Measurements from ENCODE around the gene IL1R2. TPM values are rescaled to one million over a fixed set of nuclear protein-coding genes. Genes with fewer than 3 reads are reported as not detected.

Gene IL1R2
- total and polyA plus RNA-seq, 2 of the 8 experiments (the other 6 are each of a cell fraction or from before 2014, with no cell fraction given): 0.06 TPM; not detected in 1

GRCh38 chr2:102072741-102073140, 81.0 kb downstream of the IL1R2 start:
- Histone ChIP-seq H4K5ac (ENCODE audit: insufficient read length, low read depth, low read length) (no peak overlapping the region), H3K27me3 (replicated peaks in 1 of 4; ENCODE audit: control insufficient read depth in 3 of 4, extremely low read depth in 1 of 4, insufficient read depth in 3 of 4, low read length in 3 of 4) (no peaks in the 10 kb centered on the region), H3K23ac (ENCODE audit: insufficient read length) (no peak overlapping the region), H3K27ac (ENCODE audit: low read depth, low read length) (no peak overlapping the region), H3K36me3 (ENCODE audit: control insufficient read depth in 2 of 4, insufficient read depth in 4 of 4, low read length in 3 of 4) (no peaks in the 10 kb centered on the region), H4K8ac (ENCODE audit: extremely low read depth, insufficient read depth, low read length) (no peak overlapping the region), H3K4me2 (ENCODE audit: insufficient read depth in 1 of 2, low read depth in 2 of 2, low read length in 2 of 2) (no peak overlapping the region), H3K79me2 (ENCODE audit: control insufficient read depth in 1 of 2, insufficient read depth in 2 of 2, low read length in 2 of 2) (no peaks in the 10 kb centered on the region), H2AFZ (ENCODE audit: low read length) (no peak overlapping the region), H2BK15ac (ENCODE audit: low read length) (no peak overlapping the region), H3K9me3 (ENCODE audit: insufficient read depth in 2 of 2, low read depth in 1 of 2, low read length in 1 of 2) (no peaks in the 10 kb centered on the region), H2AK5ac (ENCODE audit: low read depth, low read length) (no peak overlapping the region), H3K4ac (replicated peaks; ENCODE audit: insufficient read length, low read depth, low read length) (no peak overlapping the region), H3K4me3 (ENCODE audit: extremely low read depth in 1 of 4, insufficient read depth in 2 of 4, low read depth in 3 of 4, low read length in 4 of 4) (no peak overlapping the region), H2BK12ac (ENCODE audit: low read depth, low read length) (no peak overlapping the region), H4K91ac (replicated peaks; ENCODE audit: insufficient read length, low read length) (no peak overlapping the region), H3K79me1 (ENCODE audit: low read depth, low read length) (no peaks in the 10 kb centered on the region), H2BK5ac (ENCODE audit: low read depth, low read length) (no peak overlapping the region), H3K14ac (ENCODE audit: insufficient read length) (no peak overlapping the region), H3K18ac (ENCODE audit: extremely low read depth, low read length) (no peak overlapping the region), H2BK20ac (ENCODE audit: low read length) (no peak overlapping the region), H3K56ac (replicated peaks; ENCODE audit: insufficient read length, low read depth, low read length) (no peak overlapping the region), H3K23me2 (ENCODE audit: low read depth, low read length) (no peaks in the 10 kb centered on the region; the same call in 1 of the 2 replicates), H2BK120ac (replicated peaks; ENCODE audit: low read depth, low read length) (no peak overlapping the region), H4K20me1 (replicated peaks in 1 of 2; ENCODE audit: control insufficient read depth in 1 of 2, insufficient read depth in 2 of 2, low read length in 2 of 2) (no peaks in the 10 kb centered on the region), H3K9ac (replicated peaks in 1 of 4; ENCODE audit: extremely low read depth in 1 of 4, low read depth in 3 of 4, low read length in 3 of 4) (no peak overlapping the region), H3K4me1 (replicated peaks in 1 of 4; ENCODE audit: control insufficient read depth in 3 of 4, insufficient read depth in 4 of 4, low read length in 3 of 4) (no peaks in the 10 kb centered on the region; a peak in 1 of 7 replicates)
- WGBS, 2 experiments (ENCODE audit: extremely low coverage in 1 of 2, insufficient coverage in 1 of 2, insufficient read length in 1 of 2, insufficient replicate concordance in 2 of 2, low coverage in 1 of 2, low lambda C conversion rate in 2 of 2, missing lambda C conversion rate in 1 of 2): 86% methylated on average over 5 of the region's 5 CpGs; no CpG with 5 or more reads in 1 of the 2 experiments
- FAIRE-seq (no peak), DNase-seq (ENCODE audit: low read depth in 1 of 2, low spot score in 2 of 2) (no peak)
- POLR2A ChIA-PET (ENCODE audit: partially characterized antibody): no interaction called here
- CTCF ChIA-PET (ENCODE audit: partially characterized antibody): interaction anchor here (1.6 kb wide), 1 partner anchor 39 kb away, joined by 3 read pairs; no protein-coding TSS in a partner anchor
- no peak for TF ChIP-seq POU5F1 (IDR thresholded peaks at IDR 0.05; ENCODE audit: low read depth, low read length)
- TF ChIP-seq KDM5A (IDR thresholded peaks at IDR 0.05; ENCODE audit: low read length): no peak
- TF ChIP-seq SIRT6 (IDR thresholded peaks at IDR 0.05; ENCODE audit: low read length): no peak
- no peak for TF ChIP-seq BCL11A (IDR thresholded peaks at IDR 0.05; ENCODE audit: low read depth in 2 of 2, low read length in 2 of 2)
- no peak for TF ChIP-seq SUZ12 (IDR thresholded peaks at IDR 0.05; ENCODE audit: low read length)
- TF ChIP-seq TCF12 (IDR thresholded peaks at IDR 0.05; ENCODE audit: low read depth, low read length): no peak
- no peak for TF ChIP-seq POLR2AphosphoS5 (IDR thresholded peaks at IDR 0.05; ENCODE audit: low read depth, low read length)
- TF ChIP-seq USF2 (IDR thresholded peaks at IDR 0.05; ENCODE audit: low read length): no peak
- no peak for TF ChIP-seq ATF3 (IDR thresholded peaks at IDR 0.05; ENCODE audit: insufficient read depth, low read depth, low read length)
- no peak for TF ChIP-seq SP2 (IDR thresholded peaks at IDR 0.05; ENCODE audit: low read length)
- no peak for TF ChIP-seq NANOG (IDR thresholded peaks at IDR 0.05; ENCODE audit: insufficient read depth, low read depth, low read length, poor library complexity, severe bottlenecking)
- no peak for TF ChIP-seq BRCA1 (IDR thresholded peaks at IDR 0.05; ENCODE audit: low read depth, low read length)
- no peak for TF ChIP-seq CTBP2 (IDR thresholded peaks at IDR 0.05; ENCODE audit: borderline replicate concordance, insufficient read depth, insufficient read length, low read length)
